ENCODE data around the gene LRFN4.

DNA sequence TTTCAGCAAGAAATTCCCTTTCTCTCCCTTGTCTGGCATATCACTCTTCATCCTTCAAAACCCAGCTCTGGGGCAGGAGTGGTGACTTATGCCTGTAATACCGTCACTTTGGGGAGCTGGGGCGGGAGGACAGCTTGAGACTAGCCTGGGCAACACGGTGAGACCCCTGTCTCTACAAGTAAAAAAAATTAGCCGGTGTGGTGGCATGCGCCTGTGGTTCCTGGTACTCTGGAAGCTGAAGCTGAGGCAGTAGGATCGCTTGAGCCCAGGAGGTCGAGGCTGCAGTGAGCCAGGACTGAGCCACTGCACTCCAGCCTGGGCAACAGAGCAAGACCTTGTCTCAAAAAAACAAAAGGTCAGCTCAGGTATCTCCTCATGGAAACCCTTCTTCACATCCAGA lies 15.0 kb upstream of the LRFN4 start:
- TF ChIP-seq, protein P1, sequence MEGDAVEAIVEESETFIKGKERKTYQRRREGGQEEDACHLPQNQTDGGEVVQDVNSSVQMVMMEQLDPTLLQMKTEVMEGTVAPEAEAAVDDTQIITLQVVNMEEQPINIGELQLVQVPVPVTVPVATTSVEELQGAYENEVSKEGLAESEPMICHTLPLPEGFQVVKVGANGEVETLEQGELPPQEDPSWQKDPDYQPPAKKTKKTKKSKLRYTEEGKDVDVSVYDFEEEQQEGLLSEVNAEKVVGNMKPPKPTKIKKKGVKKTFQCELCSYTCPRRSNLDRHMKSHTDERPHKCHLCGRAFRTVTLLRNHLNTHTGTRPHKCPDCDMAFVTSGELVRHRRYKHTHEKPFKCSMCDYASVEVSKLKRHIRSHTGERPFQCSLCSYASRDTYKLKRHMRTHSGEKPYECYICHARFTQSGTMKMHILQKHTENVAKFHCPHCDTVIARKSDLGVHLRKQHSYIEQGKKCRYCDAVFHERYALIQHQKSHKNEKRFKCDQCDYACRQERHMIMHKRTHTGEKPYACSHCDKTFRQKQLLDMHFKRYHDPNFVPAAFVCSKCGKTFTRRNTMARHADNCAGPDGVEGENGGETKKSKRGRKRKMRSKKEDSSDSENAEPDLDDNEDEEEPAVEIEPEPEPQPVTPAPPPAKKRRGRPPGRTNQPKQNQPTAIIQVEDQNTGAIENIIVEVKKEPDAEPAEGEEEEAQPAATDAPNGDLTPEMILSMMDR (IDR thresholded peaks at IDR 0.05; ENCODE audit: low read length) = no peak
- TF ChIP-seq EZH2 (optimal IDR thresholded peaks at IDR 0.05; ENCODE audit: low read depth, low read length) = no peak
